Adrenal gland (tissue), 12 donors: ENCODE measurements around the gene FRMD5. TPM values are rescaled to one million over a fixed set of nuclear protein-coding genes. Genes with fewer than 3 reads are reported as not detected.

Source experiments
- DNase-seq, 7 donors: peaks; one replicate each; pipeline ENCODE4 v3.0.0-alpha.2; 2019 to 2020
- H3K27ac ChIP-seq, 5 donors: fragments of 200-600 bp; sonication (generic) in 4 of 5; 1 replicate in 3 of 5; 2 replicates in 2 of 5; pipeline versions ENCODE4 v1.5.1 to v1.8.0; 2016 to 2020; ENCODE audit warnings: mild to moderate bottlenecking in 1 of 5
- H3K27me3 ChIP-seq: fragments of 200-600 bp; 2 replicates; pipeline ENCODE4 v1.8.0; 2021
- H3K36me3 ChIP-seq, 2 donors: fragments of 200-600 bp; replicated peaks in 1 of 2; 1 replicate in 1 of 2; 2 replicates in 1 of 2; pipeline versions ENCODE4 v1.5.1 to v1.8.0; 2018 to 2022
- H3K4me1 ChIP-seq, 2 donors: fragments of 200-600 bp; replicated peaks in 1 of 2; 1 replicate in 1 of 2; 2 replicates in 1 of 2; pipeline versions ENCODE4 v1.5.1 to v1.8.0; 2018 to 2021
- H3K4me3 ChIP-seq, 4 donors: fragments of 200-600 bp; sonication (generic) in 3 of 4; one replicate each; pipeline ENCODE4 v1.5.1; 2016 to 2018
- H3K9me3 ChIP-seq, 3 donors: fragments of 200-600 bp; sonication (generic) in 1 of 3; replicated peaks in 1 of 3; 1 replicate in 2 of 3; 2 replicates in 1 of 3; pipeline versions ENCODE4 v1.5.1 to v1.8.0; 2016 to 2021
- CTCF ChIP-seq, 6 experiments: fragments of 450-650 bp in 4 of 6; fragments of 200-600 bp in 2 of 6; sonication (generic) in 1 of 6; IDR thresholded peaks; 1 replicate in 5 of 6; 2 replicates in 1 of 6; pipeline versions ENCODE4 v1.5.1 to v1.8.0; 2016 to 2021; ENCODE audit warnings: antibody characterized with exemption in 6 of 6, mild to moderate bottlenecking in 2 of 6, moderate library complexity in 1 of 6
- POLR2A ChIP-seq, 2 donors: fragments of 450-650 bp; IDR thresholded peaks; one replicate each; pipeline ENCODE4 v1.6.1; 2017; ENCODE audit warnings: antibody characterized with exemption in 2 of 2, mild to moderate bottlenecking in 2 of 2, moderate library complexity in 1 of 2
- WGBS, 4 donors: extraction: QIAGEN DNeasy Blood & Tissue Kit in 2 of 4; methylation state at CpG; one replicate each; pipeline versions ENCODE4 v1.1.5 to v1.1.7; 2013 to 2017; 5-methylcytosine and 5-hydroxymethylcytosine counted together
- intact Hi-C, 2 donors: fragments of 100-400 bp; cut with DNase I; formaldehyde crosslinking; loops; one replicate each; pipeline versions ENCODE4 v1.14.1 to v1.15.0; 2022 to 2023
- polyA plus RNA-seq, 3 donors: library from polyadenylated mRNA; stranded (reverse); fragments of 200-250 nt in 2 of 3; fragments of 350-450 nt in 1 of 3; fragmentation: Illumina TruSeq in 1 of 3; extraction: RNeasy Lipid Tissue Mini Kit (QIAGEN cat#74804) in 1 of 3; gene quantifications; one replicate each; pipeline ENCODE4 v1.2.3, GENCODE V29; 2013 to 2014
- total RNA-seq, 9 donors: library from RNA; depleted of rRNA in 4 of 9; stranded (reverse); fragments of >200 nt in 4 of 9; fragments of 120-200 nt in 1 of 9; fragmentation: NEBNext Ultra II Directional in 1 of 9; extraction: Animal tissue kit (Norgen Biotek cat#: 25700) in 1 of 9; gene quantifications; one replicate each; pipeline versions ENCODE4 v1.1.0 to v1.2.4, GENCODE V29; 2013 to 2023
- donor health status: healthy with polysubstance abuse.
- donor health status: Bipolar disorder and iron deficiency.
- donor health status: DM: yes; HTN: yes; CAD: no.
- donor health status: DM: no; HTN: no; CAD: no.
- donor health status: DM: no; HTN: no; CAD: no.
- donor health status: DM: yes; HTN: yes; CAD: no.

FRMD5 gene
- total and polyA plus RNA-seq, 12 donors: 2.9 to 53.8 (median 12.1) TPM

DNA sequence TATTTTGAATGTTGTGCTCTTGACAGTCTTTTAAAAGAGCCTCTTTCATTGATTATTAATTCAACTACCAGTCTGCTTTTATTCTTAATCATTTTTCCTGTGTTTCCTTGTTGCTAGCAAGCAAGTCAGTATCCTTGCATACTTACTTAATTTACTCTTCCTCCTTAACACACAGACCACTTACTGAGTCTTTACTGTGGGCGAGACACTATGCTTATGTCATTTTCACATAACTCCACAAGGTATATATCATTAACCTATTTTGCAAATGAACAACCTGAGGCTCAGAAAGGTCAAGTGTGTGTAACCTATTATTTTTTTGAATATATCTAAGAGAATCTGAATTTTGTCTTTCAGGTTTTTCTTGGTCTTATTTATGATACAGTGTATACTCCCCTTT lies 237.3 kb downstream of the FRMD5 start:
- H3K4me3 ChIP-seq: no peak overlapping the region
- 84 to 98% (median 93%) methylated on average over 1 of the region's 1 CpG for WGBS, 4 donors
- no peak overlapping the region for H3K27ac ChIP-seq
- TF ChIP-seq CTCF (IDR thresholded peaks at IDR 0.05) (no peak), POLR2A (IDR thresholded peaks at IDR 0.05) (no peak)
- no peaks in the 10 kb centered on the region for H3K9me3 ChIP-seq
- no peaks in the 10 kb centered on the region for H3K36me3 ChIP-seq
- peaks cover 0 to 9% of the 10 kb centered on the region in 2 donors for H3K4me1 ChIP-seq
- no peak for DNase-seq
- H3K27me3 ChIP-seq: no peaks in the 10 kb centered on the region
- intact Hi-C loops: no loop called here

DNA sequence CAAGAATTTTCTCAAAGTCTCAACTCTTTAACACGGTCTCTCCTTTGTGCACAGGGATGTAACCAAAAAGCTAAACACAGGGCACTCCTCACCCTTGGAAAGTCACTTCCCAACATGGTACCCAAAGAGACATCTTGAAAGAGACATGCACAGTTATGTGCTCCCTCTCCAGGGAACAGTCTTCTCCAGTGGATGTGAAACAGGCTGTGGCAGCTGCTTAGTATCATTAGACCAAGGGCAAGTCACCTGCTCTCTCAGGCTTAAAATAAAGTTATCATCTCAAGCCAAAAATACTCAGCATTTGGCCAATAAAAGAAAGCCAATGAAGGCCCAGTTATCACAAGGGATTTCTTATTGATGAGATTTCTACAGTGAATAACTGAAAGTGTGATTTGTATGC lies 239.9 kb downstream of the FRMD5 start:
- H3K9me3 ChIP-seq: no peaks in the 10 kb centered on the region
- no peak overlapping the region for H3K27ac ChIP-seq
- no peak overlapping the region for H3K4me3 ChIP-seq
- DNase-seq: no peak
- H3K27me3 ChIP-seq: no peaks in the 10 kb centered on the region
- intact Hi-C loops: no loop called here
- H3K4me1 ChIP-seq: peaks cover 0 to 9% of the 10 kb centered on the region in 2 donors
- no peaks in the 10 kb centered on the region for H3K36me3 ChIP-seq
- 90 to 100% (median 94%) methylated on average over 1 of the region's 1 CpG for WGBS, 4 donors
- no peak for TF ChIP-seq CTCF (IDR thresholded peaks at IDR 0.05)
- TF ChIP-seq POLR2A (IDR thresholded peaks at IDR 0.05): no peak

DNA sequence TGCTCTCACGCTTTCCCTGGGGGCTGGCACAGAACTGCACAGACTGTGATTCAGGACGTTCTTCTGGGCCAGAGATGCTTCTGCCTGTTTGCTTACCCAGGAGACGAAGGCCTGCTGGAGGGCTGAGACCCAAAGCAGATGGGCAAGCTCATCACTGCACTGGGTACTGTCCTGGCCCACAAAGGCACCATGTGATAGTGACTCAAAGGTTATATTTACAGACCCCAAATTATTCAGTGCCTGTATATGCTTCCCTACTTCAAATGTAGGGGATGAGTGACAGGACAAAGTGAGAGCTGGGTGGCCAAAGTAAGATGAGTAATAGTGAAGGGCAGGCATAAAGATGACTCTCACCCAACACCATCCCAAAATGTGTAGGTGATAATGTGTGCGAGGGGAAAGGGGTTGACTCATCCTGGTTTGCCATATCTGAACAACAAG lies 240.9 kb downstream of the FRMD5 start:
- 77 to 92% (median 82%) methylated on average over 4 of the region's 4 CpGs for WGBS, 4 donors
- intact Hi-C loops: no loop called here
- TF ChIP-seq CTCF (IDR thresholded peaks at IDR 0.05): no peak
- no peak for TF ChIP-seq POLR2A (IDR thresholded peaks at IDR 0.05)
- Histone ChIP-seq H3K36me3 (no peaks in the 10 kb centered on the region), H3K9me3 (no peaks in the 10 kb centered on the region), H3K27ac (no peak overlapping the region), H3K4me1 (peaks cover 0 to 9% of the 10 kb centered on the region in 2 donors), H3K27me3 (no peaks in the 10 kb centered on the region), H3K4me3 (no peak overlapping the region)
- DNase-seq: no peak

GRCh38 chr15:43953402-43953801 lies 241.7 kb downstream of the FRMD5 start:
- no peaks in the 10 kb centered on the region for H3K36me3 ChIP-seq
- intact Hi-C loops: no loop called here
- TF ChIP-seq POLR2A (IDR thresholded peaks at IDR 0.05): no peak
- TF ChIP-seq CTCF (IDR thresholded peaks at IDR 0.05): no peak
- no peaks in the 10 kb centered on the region for H3K9me3 ChIP-seq
- DNase-seq: no peak
- 88 to 92% (median 91%) methylated on average over 1 of the region's 1 CpG for WGBS, 4 donors
- no peak overlapping the region for H3K27ac ChIP-seq
- no peak overlapping the region for H3K4me3 ChIP-seq
- peaks cover 0 to 3% of the 10 kb centered on the region in 2 donors for H3K4me1 ChIP-seq
- no peaks in the 10 kb centered on the region for H3K27me3 ChIP-seq
